ENCODE measurements around the gene NFIX.
A peak's percentile ranks its signal among the peaks of the same experiment; 100 is the strongest.

Gene NFIX

GRCh38 chr19:13074378-13074777, 79.1 kb downstream of the NFIX start:
- DNase-seq (ENCODE audit: low read depth): no peak

GRCh38 chr19:13076320-13076719, 81.0 kb downstream of the NFIX start:
- DNase-seq (ENCODE audit: low read depth): no peak

- no peak for DNase-seq (ENCODE audit: low read depth)
Measured at GRCh38 chr19:13076787-13077186, 81.5 kb downstream of the NFIX start.

- no peak for DNase-seq (ENCODE audit: low read depth)
Measured at GRCh38 chr19:13077240-13077639, 82.0 kb downstream of the NFIX start.

- DNase-seq (ENCODE audit: low read depth): no peak
Measured at GRCh38 chr19:13078381-13078780, 83.1 kb downstream of the NFIX start.

- no peak for DNase-seq (ENCODE audit: low read depth)
Measured at GRCh38 chr19:13078897-13079541, 83.7 kb downstream of the NFIX start.

GRCh38 chr19:13079542-13079986, 84.3 kb downstream of the NFIX start:
- DNase-seq (ENCODE audit: low read depth): peak; percentile 86

GRCh38 chr19:13082192-13083007, 87.1 kb downstream of the NFIX start:
- DNase-seq (ENCODE audit: low read depth): peak; percentile 48

- no peak for DNase-seq (ENCODE audit: low read depth)
Measured at GRCh38 chr19:13083008-13083404, 87.7 kb downstream of the NFIX start.

- DNase-seq (ENCODE audit: low read depth): no peak
Measured at GRCh38 chr19:13083627-13084026, 88.4 kb downstream of the NFIX start.

GRCh38 chr19:13085666-13086065, 90.4 kb downstream of the NFIX start:
- no peak for DNase-seq (ENCODE audit: low read depth)

GRCh38 chr19:13086341-13086740, 91.1 kb downstream of the NFIX start:
- DNase-seq (ENCODE audit: low read depth): no peak

GRCh38 chr19:13087295-13087694, 92.0 kb downstream of the NFIX start:
- DNase-seq (ENCODE audit: low read depth): no peak

GRCh38 chr19:13087795-13088537, 92.7 kb downstream of the NFIX start:
- DNase-seq (ENCODE audit: low read depth): no peak

- no peak for DNase-seq (ENCODE audit: low read depth)
Measured at GRCh38 chr19:13089139-13089856, 94.0 kb downstream of the NFIX start.

GRCh38 chr19:13089857-13090507, 94.7 kb downstream of the NFIX start:
- no peak for DNase-seq (ENCODE audit: low read depth)

GRCh38 chr19:13090511-13091231, 95.4 kb downstream of the NFIX start:
- no peak for DNase-seq (ENCODE audit: low read depth)

GRCh38 chr19:13091400-13092157, 96.3 kb downstream of the NFIX start:
- peak; percentile 54 for DNase-seq (ENCODE audit: low read depth)

- no peak for DNase-seq (ENCODE audit: low read depth)
Measured at GRCh38 chr19:13092158-13092543, 96.9 kb downstream of the NFIX start.

GRCh38 chr19:13092606-13093235, 97.4 kb downstream of the NFIX start:
- peak; percentile 55 for DNase-seq (ENCODE audit: low read depth)

All from fibroblast of gingiva (primary cell).